Measurements from ENCODE around the gene CCDC192.

Gene CCDC192

DNA sequence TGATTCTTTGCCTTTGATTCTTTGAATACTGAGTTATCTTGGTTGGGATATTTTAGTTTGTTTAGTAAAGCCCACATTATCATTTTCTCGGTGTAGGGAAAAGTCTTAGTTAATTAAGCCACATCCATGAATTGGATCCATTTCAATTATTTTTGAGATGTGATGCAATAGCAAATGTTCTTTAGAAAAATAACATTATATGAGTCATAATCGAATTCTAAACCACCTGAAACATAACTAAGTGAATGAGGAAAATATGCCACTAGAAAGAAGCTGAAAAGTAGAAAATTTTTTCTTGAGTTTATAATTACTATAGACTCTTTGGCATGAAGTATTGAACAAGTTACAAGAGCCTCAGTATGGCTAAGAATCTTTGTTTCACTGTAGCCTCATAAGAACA is 17.5 kb upstream of the CCDC192 start:
- H3K4me3 ChIP-seq (ENCODE audit: low read length) = no peak overlapping the region
- TF ChIP-seq EZH2phosphoT487 (IDR thresholded peaks at IDR 0.05; ENCODE audit: borderline replicate concordance, low read length) (no peak), CTCF (IDR thresholded peaks at IDR 0.05; ENCODE audit: low read depth, low read length, poor library complexity, severe bottlenecking) (no peak)
- no peak overlapping the region for H3K4me2 ChIP-seq (ENCODE audit: low read length)
- H3K9me3 ChIP-seq (ENCODE audit: control insufficient read depth, insufficient read depth, low read length) = no peaks in the 10 kb centered on the region
- no peaks in the 10 kb centered on the region for H3K79me2 ChIP-seq (ENCODE audit: control insufficient read depth, low read length)
- H3K9me2 ChIP-seq (replicated peaks; ENCODE audit: control insufficient read depth, low read length) = no peaks in the 10 kb centered on the region
- no peaks in the 10 kb centered on the region for H3F3A ChIP-seq (ENCODE audit: control insufficient read depth, insufficient read depth)
- no peaks in the 10 kb centered on the region for H3K4me1 ChIP-seq (ENCODE audit: control insufficient read depth, low read length)
- no peaks in the 10 kb centered on the region for H3K36me3 ChIP-seq (ENCODE audit: control insufficient read depth, low read length)
- H3K27me3 ChIP-seq (ENCODE audit: control insufficient read depth, low read length) = no peaks in the 10 kb centered on the region
- no peak overlapping the region for H3K27ac ChIP-seq (ENCODE audit: low read depth, low read length)
- H4K20me1 ChIP-seq (ENCODE audit: control insufficient read depth, insufficient read depth, low read depth, low read length) = no peaks in the 10 kb centered on the region

- Histone ChIP-seq H3K4me2 (ENCODE audit: low read length) (no peak overlapping the region), H3F3A (ENCODE audit: control insufficient read depth, insufficient read depth) (no peaks in the 10 kb centered on the region), H3K27ac (ENCODE audit: low read depth, low read length) (no peak overlapping the region), H3K36me3 (ENCODE audit: control insufficient read depth, low read length) (no peaks in the 10 kb centered on the region), H3K9me2 (replicated peaks; ENCODE audit: control insufficient read depth, low read length) (no peaks in the 10 kb centered on the region), H3K27me3 (ENCODE audit: control insufficient read depth, low read length) (no peaks in the 10 kb centered on the region), H4K20me1 (ENCODE audit: control insufficient read depth, insufficient read depth, low read depth, low read length) (no peaks in the 10 kb centered on the region), H3K9me3 (ENCODE audit: control insufficient read depth, insufficient read depth, low read length) (no peaks in the 10 kb centered on the region), H3K4me1 (ENCODE audit: control insufficient read depth, low read length) (no peaks in the 10 kb centered on the region), H3K4me3 (ENCODE audit: low read length) (no peak overlapping the region), H3K79me2 (ENCODE audit: control insufficient read depth, low read length) (no peaks in the 10 kb centered on the region)
- TF ChIP-seq CTCF (IDR thresholded peaks at IDR 0.05; ENCODE audit: low read depth, low read length, poor library complexity, severe bottlenecking) = no peak
- no peak for TF ChIP-seq EZH2phosphoT487 (IDR thresholded peaks at IDR 0.05; ENCODE audit: borderline replicate concordance, low read length)
Measured at GRCh38 chr5:127686424-127686823, 16.8 kb upstream of the CCDC192 start.

DNA sequence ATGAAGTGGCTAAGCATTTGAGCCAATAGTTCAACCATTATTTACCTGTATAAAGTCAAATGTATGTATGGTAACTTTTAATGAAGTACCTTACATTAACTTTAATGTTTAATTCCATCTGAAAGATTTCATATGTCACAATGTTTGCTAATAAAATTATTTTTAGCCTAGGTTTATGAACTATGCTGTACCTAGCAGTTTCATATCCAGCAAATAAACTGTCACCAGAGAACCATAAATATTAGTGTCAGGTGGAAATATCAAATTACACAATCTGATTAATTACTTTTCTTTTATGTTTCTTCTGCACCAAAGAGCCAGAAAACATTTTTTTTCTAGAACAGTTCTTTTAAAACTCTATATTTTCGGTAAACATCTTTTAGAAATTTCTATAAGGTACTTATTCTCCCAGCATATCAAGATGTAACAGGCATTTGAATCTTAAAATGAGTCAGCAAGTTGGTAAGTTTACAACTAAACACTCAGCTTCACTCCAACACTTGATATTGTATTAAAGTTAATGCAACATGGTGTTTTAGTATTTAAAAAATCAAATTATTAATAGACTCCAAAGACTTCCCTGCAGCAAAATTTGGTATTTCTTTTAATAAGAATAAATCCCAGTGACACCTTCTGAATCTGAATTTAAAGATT is 8.5 kb upstream of the CCDC192 start:
- H3F3A ChIP-seq (ENCODE audit: control insufficient read depth, insufficient read depth) = no peaks in the 10 kb centered on the region
- TF ChIP-seq EZH2phosphoT487 (IDR thresholded peaks at IDR 0.05; ENCODE audit: borderline replicate concordance, low read length) (no peak), CTCF (IDR thresholded peaks at IDR 0.05; ENCODE audit: low read depth, low read length, poor library complexity, severe bottlenecking) (no peak)
- H3K79me2 ChIP-seq (ENCODE audit: control insufficient read depth, low read length) = no peaks in the 10 kb centered on the region
- no peak overlapping the region for H3K4me3 ChIP-seq (ENCODE audit: low read length)
- no peak overlapping the region for H3K27ac ChIP-seq (ENCODE audit: low read depth, low read length)
- H3K9me3 ChIP-seq (ENCODE audit: control insufficient read depth, insufficient read depth, low read length) = no peaks in the 10 kb centered on the region
- no peaks in the 10 kb centered on the region for H3K4me1 ChIP-seq (ENCODE audit: control insufficient read depth, low read length)
- no peaks in the 10 kb centered on the region for H3K36me3 ChIP-seq (ENCODE audit: control insufficient read depth, low read length)
- H4K20me1 ChIP-seq (ENCODE audit: control insufficient read depth, insufficient read depth, low read depth, low read length) = no peaks in the 10 kb centered on the region
- no peak overlapping the region for H3K4me2 ChIP-seq (ENCODE audit: low read length)
- no peaks in the 10 kb centered on the region for H3K9me2 ChIP-seq (replicated peaks; ENCODE audit: control insufficient read depth, low read length)
- no peaks in the 10 kb centered on the region for H3K27me3 ChIP-seq (ENCODE audit: control insufficient read depth, low read length)
